NCI-H226 (cell line): ENCODE measurements around the gene RBM4B.

Experiments used
- DNase-seq: peaks from one replicate; pipeline ENCODE4 v3.0.0-alpha.2; 2015

RBM4B gene

DNA sequence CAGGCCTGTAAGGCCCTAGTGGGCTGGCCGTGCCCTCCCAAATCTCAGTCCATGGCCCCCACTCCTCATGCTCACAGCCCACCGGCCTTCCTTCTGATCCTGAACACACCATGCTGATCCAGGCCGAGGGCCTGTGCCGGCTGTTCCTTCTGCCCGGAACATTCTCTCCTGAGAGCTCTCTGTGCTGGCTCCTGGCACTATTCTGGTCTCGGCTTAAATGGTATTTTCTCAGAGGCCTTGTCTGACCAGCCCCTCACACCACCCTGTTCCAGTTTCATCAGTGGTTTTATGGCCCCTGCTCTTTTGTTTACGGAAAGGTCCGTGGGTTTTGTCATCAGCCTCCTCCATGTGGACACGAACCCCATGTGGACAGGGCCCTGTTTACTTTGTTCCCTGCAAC is 29.3 kb upstream of the RBM4B start:
- no peak for DNase-seq

DNA sequence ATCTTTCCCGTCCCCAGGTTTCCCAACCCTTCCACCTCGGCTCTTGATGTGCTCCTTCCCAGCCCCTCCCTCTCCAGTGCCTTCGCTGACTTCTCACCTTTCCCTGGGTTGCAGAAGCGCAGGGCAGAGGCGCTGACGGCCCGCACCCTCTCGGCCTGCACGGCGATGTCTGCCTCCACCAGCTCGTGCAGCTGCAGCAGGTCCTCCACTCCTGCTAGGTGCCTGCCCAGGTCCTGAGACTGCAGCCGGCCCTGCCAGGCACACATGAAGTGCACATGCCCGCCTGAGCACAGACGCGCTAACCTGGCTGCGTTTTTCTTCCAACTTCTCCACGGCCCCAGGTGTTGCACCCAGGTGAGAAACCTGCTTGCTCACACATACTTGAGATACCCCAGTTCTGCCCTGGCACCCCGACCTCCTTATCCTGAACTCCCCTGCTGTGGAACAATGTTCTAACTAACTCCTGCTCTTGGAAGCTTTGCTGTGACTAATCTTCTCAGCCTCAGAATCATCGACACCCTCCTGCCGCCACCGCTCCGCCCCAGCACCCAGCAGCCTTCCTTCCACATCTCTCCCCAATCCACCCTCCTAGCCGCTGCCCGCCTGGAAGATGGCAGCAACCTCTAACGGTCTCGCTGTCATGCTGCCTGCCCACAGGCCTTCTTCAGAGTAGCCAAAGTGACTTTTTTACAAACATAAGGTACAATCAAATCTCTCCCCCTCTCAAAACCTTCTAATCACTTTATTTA is 28.1 kb upstream of the RBM4B start:
- DNase-seq = no peak

DNA sequence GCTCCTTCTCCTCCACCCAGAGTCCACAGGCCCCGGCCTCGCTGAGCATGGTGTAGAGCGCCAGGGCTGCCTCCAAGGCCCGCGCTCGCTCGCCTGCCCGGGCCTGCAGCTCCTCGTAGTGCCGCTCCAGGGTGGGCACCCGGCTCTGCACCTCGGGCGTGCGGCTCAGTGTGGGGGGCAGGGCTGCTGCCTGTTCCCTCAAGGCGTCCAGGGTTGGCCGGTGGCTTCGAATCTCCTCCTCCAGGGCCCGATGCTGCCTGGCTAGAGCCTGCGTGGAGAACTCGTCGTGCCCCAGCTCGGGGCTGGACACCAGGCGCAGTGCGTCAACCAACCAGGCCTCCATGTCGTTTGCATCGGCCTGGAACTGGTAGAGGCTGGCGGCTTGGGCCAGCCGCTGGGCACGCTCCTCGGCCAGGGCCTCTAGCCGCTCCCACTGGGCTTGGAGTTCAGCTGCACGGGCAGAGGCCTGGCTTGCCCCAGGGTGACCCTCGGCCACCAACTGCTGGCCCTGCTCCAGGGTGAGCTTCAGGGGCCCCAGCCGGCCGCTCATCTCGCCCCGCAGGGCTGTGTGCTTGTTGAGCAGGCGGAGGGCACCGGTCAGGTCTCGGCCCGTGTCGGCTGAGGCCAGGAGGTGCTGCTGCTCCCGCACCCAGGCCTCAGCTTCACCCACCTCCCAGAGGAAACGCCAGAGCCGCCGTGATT is 27.1 kb upstream of the RBM4B start:
- no peak for DNase-seq

DNA sequence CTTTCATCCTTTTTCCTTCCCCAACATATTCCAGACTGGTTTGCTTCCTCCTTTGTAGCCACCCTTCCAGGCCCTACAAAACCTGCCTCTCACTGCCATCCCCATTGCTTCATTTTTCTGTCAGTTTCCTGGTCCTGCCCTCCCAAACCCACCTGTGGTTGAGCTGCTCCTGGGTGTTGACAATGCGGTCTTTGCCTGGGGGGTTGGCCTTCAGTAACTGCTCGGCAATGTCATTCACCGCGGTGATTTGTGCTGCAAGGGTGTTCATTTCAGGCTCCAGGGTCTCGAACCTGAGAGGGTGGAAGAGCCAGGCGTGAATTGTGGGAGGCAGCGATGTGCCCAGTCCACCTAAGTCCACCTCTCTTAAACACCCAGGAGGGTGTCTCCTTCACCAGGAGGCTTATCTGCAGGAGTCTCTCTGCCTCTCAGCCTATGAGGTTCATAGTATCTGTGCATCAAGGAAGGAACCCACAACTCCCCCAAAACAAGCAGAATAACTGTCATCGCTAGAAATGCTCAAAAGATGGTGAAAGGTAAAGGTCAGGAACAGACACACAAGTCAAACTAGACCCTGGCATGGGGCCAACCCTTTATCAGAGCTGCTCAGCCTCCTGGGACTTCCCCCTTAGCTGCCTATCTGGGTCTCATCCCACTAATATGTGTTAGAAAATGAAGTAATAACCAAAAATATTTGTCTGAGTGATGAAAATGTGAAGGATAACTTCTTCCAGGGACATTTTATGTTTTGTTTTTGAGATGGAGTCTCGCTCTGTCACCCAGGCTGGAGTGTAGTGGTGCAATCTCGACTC is 23.9 kb upstream of the RBM4B start:
- no peak for DNase-seq

DNA sequence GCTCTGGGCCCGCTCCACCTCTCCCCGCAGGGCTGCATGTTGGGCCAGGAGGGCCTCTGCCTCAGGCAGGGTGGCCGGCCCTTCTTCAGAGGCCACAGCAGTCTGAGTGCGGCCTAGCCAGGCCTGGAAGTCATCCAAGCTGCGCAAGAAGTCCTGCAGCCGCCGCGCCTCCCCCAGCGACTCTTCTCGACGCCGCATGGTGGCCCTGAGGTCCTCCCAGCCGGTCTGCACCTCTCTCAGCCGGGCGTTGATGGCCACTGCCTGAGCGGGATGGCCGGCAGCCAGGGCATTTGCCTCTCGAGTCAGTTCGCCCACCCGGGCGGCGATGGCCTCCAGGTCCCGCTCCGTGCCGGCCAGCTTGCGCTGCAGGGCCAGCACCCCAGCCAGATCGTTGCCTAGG is 23.1 kb upstream of the RBM4B start:
- DNase-seq = no peak

DNA sequence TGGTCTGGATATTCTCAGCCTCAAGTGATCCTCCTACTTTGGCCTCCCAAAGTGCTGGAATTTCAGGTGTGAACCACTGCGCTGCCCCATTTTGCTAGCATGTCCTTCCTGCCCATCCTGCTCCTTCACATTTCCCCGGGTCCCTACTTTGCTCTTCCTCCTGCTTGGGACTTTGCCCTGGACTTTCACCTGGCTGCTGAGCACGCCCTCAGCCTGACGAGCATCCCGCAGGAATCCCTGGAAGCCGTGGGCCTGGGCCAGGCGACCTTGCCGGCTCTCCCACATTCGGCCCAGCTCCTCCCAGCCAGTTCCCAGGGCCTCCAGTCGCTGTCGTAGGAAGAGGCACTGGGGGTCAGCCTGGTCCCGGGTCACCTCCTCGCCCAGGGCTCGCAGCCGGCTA is 22.6 kb upstream of the RBM4B start:
- DNase-seq = no peak

DNA sequence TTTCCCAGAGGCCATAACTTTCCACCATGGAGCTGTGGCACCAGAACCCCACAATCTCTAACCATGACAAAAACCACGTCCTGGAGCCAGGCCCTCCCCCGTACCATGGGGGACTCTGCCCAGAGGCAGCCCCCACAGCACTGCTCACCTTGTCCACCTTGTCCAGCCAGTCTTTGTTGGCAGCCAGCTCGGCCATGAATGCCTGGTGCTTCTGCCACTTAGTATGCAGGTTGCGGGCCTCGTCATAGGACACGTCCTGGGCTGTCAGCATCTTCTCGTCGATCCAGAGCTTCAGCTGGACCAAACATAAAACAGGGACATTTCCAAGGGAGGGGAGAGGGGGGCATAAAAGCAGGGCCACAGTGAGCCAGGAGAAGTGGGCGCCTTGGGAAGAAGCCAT is 20.8 kb upstream of the RBM4B start:
- no peak for DNase-seq

DNA sequence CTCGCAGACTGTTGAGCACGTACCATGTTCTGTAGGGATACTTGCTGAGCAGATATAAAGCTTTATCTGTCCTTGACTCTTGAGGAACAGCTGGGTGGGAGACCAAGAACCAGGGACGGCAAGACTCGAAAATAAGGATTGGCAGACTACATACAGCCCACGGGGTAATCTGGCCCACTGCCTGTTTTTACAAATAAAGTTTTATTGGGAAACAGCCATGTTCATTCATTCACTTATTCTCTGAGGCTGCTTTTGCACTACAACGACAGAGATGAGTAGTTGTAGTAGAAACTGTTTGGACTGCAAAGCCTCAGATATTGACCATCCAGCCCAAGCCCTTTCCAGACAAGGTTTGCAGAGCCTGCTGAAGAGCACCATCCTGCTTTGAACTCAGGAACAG is 20.3 kb upstream of the RBM4B start:
- DNase-seq = no peak

DNA sequence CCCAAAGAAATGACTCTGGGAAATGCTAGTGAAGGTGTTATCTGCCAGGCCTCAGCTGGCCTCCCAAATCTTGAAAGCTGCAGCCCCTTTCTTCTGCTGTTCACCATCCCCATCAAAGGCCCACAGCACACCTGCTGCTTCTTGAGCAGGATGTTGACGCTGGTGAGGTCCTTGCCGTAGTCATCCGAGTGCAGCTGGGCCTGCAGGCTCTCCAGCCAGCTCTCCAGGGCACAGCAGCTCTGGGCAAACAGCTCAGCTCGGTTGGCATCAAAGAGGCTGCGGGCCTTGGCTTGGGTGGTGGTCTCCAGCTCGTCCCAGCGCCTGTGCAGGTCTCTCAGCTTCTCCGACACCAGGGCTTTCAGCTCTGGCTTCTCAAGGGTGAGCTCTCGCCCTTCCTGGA is 18.5 kb upstream of the RBM4B start:
- no peak for DNase-seq

DNA sequence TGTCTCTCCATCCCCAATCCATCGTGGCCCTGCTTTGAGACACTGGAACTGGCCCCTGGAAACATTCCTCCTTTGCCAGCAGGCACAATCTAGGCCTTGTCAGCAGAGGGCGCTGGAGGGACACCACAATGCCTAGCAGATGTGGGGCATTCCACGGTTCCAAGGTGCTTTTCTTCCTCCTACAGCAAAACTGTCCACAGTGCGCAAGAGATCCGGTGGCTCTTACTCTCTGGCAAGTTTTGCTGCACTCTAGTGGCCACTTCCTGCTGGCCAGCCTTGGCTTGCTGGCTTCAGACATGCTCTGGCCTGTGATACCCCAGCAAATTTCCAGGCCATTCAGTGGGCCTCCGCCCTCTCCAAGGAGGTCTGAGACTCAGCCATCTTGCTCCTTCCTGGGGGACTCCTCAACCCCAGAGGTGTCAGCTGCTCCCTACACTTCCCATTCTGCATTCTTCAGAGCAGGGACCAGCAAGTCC is 17.1 kb upstream of the RBM4B start:
- peak; percentile 90 for DNase-seq

DNA sequence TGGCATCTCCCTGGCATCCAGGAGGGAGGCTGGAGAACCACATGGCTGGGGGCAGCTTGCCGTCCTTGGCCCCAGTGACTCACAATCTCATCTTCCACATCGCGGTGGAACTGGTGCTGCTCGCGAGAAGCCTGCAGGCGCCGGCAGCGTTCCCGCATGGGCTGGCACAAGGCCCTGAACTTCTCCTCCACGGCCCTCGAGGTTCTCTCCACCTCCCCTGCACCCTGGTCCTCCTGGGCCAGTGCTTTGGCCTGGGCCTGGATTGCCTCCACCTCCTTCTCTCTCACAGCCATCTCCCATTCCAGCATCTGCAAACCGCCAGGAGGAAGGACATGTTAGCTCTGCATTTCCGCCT is 16.3 kb upstream of the RBM4B start:
- no peak for DNase-seq

DNA sequence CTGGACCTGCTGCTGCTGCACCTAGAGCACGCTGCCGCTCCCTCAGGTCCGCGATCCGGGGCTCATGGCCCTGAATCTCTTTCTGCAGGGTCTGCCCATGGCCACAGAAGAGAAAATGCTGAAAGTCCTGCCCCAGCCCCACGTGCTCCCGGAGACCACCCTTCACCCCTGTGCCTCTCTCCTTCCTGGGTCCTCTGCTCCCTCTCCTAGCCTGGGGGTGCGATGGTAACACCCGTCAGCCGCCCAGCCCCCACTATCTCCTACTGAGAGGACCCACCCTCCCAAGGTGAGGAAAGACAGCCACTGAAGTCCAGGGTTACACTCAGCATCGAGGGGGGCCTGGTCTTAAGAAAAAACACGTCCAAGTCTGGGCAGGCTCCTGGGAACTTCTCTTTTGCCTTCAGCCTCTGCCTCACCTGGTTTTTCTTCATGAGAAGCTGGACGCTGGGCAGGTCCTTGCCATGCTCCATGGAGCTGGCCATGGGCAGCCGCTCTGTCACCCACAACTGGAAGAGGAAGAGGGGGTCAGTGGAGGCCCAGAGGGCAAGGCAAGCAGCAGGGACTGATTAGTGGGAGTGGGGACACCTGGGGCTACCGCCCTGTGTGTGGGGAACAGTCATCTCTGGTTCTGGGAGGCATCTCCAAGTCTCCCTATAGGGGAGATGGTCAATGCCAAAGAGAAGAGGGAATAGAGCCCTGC is 15.8 kb upstream of the RBM4B start:
- no peak for DNase-seq

DNA sequence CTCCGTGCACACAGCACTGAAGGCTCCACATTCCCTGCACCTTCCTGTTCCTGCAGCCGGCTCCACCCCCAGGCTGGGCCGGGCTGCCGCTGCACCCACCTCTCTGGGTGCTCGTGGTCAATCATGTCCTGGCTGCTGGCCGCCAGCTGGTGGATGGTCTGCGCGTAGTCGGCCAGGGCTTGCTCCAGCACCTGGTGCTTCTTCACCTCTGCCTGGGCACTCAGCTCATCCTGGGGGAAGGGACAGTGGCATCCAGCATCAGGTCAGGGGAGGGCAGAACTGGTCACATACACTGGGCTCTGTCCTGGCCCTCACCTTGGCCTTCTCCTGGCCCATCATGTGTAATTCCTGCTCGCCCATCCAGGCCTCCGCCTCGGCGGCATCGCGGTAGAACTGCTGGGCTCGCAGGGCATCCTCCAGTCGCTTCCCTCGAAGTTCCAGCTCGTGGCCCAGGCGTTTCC is 15.2 kb upstream of the RBM4B start:
- no peak for DNase-seq

DNA sequence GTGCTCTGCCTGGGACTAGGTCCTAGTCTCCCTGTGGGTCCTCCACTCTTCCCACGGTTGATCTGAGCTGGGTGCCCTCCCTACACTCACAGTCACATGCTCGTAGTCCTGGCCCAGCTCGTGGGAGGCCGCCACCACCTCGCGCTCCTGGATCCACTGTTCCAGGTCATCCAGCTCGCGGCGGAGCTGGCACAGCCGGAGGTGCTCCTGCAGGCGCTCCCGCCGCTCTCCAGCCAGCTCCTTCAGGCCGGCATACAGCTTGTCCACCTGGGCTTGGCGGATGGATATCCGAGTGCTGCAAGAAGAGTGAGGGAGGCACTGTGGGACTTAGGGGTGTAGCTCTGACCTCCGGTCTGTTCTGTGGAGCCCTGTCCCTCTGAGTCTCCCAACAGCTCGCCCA is 14.8 kb upstream of the RBM4B start:
- no peak for DNase-seq

DNA sequence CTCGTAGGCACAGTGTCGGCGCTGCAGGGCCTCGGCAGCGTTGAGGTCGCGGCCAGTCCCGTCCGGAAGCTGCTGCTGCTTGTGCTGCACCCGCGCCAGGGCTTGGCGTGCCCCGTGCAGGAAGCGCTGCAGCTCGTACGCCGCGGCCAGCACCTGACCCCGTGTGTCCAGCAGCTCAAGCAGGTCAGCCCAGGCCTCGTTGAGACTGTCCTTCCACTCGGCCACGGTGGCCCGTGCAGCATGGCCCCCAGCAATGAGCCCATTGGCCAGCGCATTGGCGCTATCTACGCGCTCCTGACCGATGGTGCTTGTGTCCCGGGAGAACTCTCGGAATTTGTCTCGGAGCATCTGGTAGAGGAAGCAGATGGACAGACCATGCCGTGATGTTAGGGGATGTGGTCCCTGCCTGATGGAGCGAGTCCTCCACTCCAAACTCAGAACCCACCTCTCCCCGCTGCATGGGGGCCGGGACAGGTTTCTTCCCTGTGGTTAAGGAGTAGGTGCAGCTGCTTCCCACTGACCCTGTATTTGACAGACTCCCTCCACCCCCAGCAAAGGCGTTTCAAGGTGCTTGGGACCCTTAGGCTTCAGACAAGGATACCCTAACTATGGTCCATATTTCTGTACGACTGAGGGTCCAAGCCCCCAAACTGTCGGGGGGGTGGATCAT is 13.8 kb upstream of the RBM4B start:
- no peak for DNase-seq

DNA sequence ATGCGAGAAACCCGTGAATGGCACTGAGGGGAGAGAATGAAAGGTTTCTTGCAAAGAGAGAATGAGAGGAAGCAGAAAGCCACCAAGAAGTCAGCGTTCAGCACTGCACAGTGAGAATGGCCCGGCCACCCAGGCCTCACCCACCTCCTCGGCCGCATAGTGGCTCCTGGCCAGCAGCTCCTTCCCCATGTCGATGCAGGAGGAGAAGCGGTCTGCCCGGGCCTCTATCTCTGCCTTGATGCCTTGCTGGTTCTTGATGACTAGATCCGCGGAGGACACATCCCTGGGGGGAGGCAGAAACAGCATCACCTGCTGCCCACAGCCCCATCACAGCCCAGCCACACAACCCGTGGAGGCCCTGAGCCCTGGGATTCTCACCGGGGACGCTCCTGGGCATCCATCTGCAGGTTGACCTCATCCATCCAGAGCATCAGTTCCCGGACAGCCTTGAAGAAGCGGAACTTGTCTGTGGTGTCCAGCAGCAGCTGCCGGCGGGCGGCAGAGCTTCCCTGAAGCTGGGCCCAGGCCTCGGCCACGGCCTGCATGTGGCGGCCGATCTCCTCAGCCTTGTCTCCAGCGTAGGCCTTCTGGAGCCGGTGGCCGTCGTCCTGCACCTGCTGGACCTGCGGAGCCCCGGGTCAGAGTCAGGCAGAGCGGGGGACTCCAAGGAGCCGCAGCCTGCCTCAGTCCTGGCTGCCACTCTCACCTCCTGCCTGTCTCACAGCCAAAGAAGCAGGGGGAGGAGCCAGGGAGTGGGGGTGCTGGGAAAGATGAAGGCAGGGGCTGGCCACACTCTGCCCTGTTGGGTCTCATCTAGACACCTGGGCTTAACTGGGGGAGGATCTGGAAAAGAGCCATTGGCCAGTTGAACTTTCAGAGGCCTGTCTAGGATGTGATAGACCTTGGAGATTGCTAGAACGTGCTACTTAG is 12.2 kb upstream of the RBM4B start:
- no peak for DNase-seq

DNA sequence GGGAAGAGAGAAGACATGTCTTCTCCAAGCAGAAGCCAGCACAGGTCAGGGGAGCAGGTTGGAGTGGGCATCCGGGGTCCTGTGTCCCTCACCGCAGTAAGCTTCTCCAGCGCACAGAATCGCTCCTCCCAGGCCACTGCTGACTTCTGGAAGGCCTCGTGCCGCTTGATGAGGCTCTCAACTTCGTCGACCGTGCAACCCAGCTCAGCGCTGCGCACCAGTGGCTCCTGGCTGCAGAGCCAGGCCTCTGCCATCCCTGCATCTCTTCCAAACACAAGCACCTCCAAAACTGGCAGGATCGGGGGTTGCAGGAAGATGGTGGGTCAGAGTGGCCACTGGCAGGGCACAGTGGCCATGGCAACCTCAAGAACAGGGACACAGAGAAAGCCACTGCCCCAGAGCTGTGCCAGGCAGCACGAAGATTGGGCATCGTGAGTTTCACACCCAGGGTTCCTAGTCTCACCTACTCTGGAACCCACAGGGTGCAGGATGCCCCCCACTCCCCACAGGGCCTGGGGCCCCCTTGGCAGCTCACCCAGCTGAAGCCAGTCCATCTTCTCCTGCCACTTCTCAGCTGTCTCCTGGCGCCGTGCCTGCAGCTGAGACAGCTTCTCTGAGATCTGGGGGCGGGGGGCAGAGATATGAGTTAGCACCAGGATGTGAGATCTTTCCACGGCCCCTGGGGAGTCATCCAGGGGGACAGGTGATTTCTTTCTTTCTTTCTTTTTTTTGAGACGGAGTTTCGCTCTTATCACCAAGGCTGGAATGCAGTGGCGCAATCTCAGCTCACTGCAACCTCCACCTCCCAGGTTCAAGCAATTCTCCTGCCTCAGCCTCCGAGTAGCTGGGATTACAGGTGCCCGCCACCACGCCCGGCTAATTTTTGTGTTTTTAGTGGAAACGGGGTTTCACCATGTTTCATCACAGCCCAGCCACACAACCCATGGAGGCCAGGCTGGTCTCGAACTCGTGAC is 11.2 kb upstream of the RBM4B start:
- peak; percentile 47 for DNase-seq

DNA sequence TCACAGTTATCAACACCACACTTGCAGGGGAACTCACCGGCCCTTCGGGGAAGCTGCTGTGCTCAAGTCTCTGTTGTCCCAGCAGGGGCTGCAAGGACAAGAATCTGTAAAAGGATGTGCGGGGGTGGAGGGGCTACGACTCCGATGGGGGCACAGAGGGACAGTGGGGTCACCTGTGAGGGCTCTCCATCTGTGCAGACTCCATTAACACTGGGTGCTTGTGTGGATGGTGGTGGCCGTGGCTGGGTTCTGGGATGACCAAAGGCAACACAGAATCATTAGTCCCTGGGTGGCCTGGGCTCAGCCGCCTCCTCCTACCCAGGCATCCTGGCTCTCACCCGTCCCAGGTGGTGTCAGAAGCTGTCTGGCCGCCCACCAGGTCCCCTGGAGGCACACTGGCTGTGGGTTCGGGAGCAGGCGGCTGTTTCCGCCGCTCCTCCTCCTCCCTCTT is 10.2 kb upstream of the RBM4B start:
- no peak for DNase-seq

DNA sequence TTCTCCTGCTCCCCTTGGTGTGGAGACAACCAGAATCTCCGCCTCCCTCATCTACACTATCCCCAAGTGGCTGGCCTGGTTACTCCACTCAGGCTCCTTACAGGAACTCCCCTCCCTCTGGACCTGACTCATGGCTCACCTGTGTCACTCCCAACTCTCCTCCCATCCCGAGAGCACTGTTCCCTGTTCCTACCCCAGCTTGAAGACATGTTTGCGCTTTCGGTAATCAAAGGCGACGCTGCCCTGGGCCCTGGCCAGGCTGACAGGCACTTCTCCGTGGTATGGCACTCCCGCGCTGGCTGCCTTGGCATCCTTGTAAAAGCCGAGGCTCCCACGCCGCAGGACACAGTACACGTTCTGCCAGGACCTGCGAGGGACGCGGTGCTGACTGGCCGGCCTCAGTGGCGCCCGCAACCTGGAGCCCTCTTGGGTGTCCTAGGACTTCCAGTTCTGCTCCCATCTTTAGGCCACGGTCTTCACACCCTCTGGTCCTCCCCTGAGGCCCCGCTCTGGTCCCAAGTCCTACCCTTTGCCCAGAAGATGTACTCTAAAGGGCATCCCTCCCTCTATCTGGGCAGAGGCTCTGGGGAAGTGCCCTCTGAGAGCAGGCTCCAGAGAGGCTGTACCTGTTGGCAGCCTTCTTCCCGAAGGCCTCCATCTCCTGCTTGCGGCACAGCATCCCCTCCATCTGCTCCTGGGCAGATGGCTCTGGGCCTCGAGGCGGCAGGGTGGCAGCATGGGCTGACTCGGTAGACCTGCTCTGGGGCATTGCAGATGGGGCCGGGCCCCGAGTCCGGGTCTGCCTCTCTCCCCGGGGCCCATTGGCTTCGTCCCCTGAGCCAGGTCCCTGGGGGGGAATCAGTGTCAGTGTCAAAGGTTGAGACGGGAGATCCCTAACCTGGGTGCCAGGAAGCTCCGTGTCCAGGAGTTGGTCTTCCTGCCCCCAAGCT is 9.4 kb upstream of the RBM4B start:
- DNase-seq = no peak
